HG03575 (cell line): ENCODE data around the gene ZSCAN20.

ENCODE experiments used
- ATAC-seq: cut with Tn5 transposase; IDR thresholded peaks from one replicate; pipeline ENCODE4 v1.9.1; 2021; ENCODE audit not compliant: unreplicated experiment, insufficient number of reproducible peaks, low FRiP score; ENCODE audit errors: extremely low read depth

The ZSCAN20 gene

DNA sequence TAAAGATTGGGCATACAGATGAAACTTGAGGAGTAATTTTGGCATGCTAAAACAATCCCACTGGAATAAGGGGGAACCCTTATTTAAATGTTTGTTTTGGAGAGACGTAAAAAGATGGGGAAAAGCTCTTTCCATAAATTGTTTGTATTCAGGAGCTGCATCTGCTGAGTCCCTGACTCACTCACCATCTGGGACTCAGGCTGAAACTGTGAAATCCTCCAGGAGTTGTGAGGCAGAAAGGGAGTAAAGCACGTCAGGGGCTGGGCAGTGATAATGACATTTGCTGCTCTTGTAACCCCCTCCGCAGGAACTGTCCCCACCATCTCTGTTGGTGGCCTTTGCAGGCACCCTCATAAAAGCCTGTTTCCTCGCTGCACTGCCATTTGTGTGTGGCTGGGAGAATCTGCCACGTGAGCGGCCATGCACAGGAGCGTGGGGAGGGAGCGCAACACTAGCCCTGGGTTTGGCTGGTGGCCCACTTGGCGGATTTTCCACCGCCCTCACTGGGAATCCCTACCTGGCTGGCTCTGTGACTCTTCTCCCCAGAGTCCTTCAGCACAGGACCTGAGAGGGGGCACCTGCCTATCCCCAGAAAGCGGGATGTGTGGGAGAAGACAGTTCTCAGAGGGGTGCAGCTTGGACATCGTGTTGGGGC, 45.3 kb downstream of the ZSCAN20 start:
- ATAC-seq, result no peak

DNA sequence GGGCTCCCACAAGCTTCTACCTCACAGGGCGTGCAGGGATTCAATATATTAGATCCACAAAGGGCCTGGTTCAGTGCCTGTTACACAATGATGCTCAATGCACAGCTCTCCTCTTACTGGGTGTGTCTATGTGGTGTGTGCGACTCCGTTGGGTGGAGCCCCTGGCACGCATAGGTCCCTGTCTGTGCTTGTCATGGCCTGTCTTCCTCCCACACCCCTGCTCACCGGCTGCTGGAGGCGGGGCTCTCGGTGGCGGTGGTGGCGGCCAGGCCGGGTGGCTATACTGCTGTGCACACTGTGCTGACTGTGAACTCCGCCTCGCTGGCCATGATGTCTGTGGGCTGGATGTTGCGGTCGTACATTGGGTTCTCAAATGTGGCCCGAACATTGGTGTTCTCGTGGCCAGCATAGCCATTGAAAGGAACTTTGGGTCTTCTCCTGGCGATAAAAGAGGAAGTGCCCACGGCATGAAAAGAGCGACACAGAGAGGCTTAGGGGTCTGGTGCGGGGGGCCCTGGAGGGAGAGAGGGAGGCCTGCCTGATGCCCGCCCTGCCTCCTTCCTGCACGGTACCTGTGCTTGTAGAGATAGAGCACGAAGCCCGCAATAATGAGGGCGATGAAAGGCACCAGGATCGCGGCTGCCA, 46.9 kb downstream of the ZSCAN20 start:
- no peak for ATAC-seq

DNA sequence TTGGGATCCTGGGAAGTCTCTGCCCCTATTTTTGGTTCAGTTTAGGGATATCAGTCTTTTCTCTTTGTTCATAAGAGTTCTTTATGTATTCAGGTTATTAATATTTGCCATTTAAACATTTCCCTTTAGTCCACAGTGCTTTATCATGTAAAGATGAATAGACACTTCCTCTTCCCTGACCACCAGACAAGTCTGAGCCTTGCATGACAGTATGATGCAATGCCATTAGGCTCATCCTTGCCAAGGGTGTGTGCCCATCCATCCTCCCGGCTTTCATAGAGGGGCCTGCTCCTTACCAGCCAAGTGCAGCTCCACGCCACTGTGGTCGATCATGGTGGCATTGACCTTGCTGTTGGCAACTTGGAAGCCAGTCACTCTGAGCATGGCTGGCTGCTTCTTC, 52.1 kb downstream of the ZSCAN20 start:
- ATAC-seq, result no peak

DNA sequence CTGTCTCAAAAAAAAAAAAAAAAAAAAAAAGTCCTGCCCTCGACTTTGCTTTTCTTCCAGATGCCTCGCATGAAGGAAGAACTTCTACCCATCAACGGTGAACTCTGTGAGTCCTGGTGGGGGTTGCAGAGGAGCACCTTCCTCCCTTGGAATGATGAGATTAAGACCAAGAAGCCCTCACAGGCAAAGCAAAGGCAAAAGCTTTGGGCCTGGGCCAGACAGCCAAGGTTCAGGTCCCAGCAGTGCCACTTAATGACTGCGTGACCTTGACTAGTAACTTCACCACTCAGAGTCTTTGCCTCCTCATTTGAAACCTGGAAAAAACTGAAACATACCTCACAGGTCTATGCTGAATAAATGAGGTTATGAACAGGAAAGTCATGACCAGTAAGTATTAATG, 55.5 kb downstream of the ZSCAN20 start:
- ATAC-seq, result no peak

DNA sequence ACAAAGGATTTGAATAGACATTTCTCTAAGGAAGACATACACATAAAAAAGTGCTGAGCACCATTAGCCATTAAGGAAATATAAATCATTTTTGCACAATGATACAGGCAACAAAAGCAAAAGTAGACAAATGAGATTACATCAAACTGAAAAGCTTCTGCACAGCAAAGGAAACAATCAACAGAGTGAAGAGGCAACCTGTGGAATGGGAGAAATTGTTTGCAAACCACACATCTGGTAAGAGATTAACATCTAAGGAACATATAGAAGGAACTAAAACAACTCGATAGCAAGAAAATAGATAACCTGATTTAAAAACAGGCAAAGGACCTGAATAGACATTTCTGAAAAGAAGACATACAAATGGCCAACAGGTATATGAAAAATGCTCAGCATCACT, 57.5 kb downstream of the ZSCAN20 start:
- no peak for ATAC-seq

DNA sequence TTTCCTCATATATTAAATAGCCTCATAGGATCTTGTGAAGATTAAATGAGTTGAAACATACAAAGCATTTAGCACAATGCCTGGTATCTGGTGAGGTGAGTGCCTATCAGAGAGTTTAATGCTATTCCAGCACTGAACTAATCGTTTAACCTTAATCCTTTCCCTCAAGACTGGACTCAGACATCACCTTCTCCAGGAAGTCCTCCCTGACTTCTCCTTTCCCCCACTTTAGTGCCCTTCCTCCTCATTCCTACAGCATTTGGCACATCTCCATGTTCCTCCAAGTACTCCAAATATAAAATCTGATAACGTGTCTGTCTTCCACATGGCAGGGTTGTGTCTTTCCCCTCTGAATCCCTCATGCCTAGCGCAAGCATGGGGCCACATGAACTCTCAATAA, 59.8 kb downstream of the ZSCAN20 start:
- ATAC-seq, result no peak

DNA sequence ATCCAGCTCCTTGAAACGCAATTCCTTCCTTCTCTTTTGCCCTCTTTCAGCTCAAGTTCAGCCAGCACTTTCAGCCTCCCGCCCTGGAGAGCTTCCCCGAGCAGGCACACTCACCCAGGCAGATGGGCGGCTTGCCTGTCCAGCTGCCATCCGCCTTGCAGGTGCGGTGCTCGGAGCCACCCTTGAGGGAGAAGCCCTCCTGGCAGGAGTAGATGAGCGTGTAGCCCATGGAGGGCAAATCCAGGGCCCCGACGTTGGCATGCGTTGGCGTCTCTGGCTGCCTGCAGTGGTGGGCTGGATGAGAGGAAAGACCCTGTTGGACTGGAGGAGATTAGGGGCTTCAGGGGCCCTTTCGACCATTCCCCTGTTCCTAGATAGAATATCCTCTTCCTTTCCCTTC, 60.5 kb downstream of the ZSCAN20 start:
- no peak for ATAC-seq

DNA sequence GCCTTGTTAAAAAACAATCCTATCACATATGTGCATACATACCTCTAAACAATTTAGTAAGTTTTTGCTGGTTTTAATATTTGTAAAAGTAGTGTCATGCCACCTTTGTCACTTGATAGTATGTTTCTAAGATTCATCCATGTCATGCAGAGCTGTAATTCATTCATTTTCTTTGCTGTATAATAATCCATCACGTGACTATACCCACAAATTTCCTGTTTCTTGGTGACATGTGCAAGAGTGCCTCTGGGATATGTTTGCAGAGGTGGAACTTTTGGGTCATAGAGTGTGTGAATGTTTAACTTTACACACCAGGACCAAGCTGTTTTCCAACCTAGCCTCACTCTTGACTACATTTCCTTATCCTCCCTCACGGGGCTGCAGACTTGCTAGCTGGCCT, 62.9 kb downstream of the ZSCAN20 start:
- no peak for ATAC-seq

DNA sequence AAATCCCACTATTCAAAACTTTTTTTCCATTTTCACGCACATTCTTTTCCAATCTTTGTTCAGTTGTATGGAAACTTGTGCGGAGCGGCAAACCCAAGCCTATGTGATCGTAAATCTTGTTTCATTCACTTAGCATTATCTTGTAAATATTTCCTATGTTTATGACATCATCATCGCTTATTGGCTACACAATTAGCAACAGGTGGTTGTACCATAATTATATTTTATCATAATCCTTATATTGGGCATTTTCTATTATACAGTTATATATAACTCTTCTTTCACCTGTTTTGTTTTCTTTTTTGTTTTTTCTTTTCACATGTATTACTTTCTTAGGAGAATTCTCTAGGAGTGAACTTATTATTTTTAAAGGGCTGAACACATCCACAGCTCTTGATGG, 65.4 kb downstream of the ZSCAN20 start:
- no peak for ATAC-seq

DNA sequence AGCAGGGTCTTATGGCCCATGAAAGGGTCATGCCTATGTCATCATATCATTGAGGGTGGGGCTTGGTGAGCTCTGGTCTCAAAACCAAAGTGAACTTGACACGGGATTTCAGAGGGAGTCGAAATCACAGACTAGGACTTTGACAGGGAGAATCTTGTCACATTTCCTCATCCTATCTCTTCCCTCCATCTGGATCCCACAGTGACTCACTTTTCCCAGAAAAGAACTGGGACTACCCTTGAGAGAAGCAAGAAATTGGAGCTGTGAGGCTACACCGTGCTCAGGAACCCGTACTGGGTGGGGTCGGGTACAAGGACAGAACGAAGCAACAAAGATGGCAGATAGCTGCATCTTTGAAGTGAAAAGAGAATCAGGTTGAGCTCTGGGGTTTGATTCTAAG, 69.5 kb downstream of the ZSCAN20 start:
- ATAC-seq, result no peak
